Mononuclear cell (primary cell): ENCODE results near the gene CARMIL1. TPM values are rescaled to one million over a fixed set of nuclear protein-coding genes. Genes with fewer than 3 reads are reported as not detected.

Experiments used
- H3K27me3 ChIP-seq: 2 replicates; pipeline ENCODE4 v1.6.0; 2011; ENCODE audit warnings: low read length, control low read depth; ENCODE audit not compliant: insufficient read depth
- H3K4me1 ChIP-seq: 2 replicates; pipeline ENCODE4 v1.5.1; 2011; ENCODE audit warnings: mild to moderate bottlenecking, low read length, control low read depth; ENCODE audit not compliant: insufficient read depth
- H3K4me3 ChIP-seq: 2 replicates; pipeline ENCODE4 v1.5.1; 2011; ENCODE audit warnings: mild to moderate bottlenecking, low read length, moderate library complexity
- H3K9me3 ChIP-seq: 2 replicates; pipeline ENCODE4 v1.5.1; 2011; ENCODE audit warnings: low read depth, mild to moderate bottlenecking, control low read depth, low read length
- total RNA-seq: library from RNA; depleted of rRNA; stranded (reverse); fragments of >200 nt; gene quantifications from one replicate; pipeline ENCODE4 v1.2.3, GENCODE V29; 2012

Gene CARMIL1
- total RNA-seq, 1 donor = 3.1 TPM

- no peak overlapping the region for H3K4me3 ChIP-seq
- no peaks in the 10 kb centered on the region for H3K9me3 ChIP-seq
- peaks cover 12% of the 10 kb centered on the region for H3K4me1 ChIP-seq
- no peaks in the 10 kb centered on the region for H3K27me3 ChIP-seq
Measured at GRCh38 chr6:25312034-25312620, 33.0 kb downstream of the CARMIL1 start.

GRCh38 chr6:25312703-25313102 lies 33.5 kb downstream of the CARMIL1 start:
- Histone ChIP-seq H3K4me1 (peaks cover 12% of the 10 kb centered on the region), H3K4me3 (no peak overlapping the region), H3K9me3 (no peaks in the 10 kb centered on the region), H3K27me3 (no peaks in the 10 kb centered on the region)

- Histone ChIP-seq H3K4me1 (peaks cover 12% of the 10 kb centered on the region), H3K9me3 (no peaks in the 10 kb centered on the region), H3K27me3 (no peaks in the 10 kb centered on the region), H3K4me3 (no peak overlapping the region)
Measured at GRCh38 chr6:25314509-25315175, 35.5 kb downstream of the CARMIL1 start.

- H3K4me3 ChIP-seq = no peak overlapping the region
- no peaks in the 10 kb centered on the region for H3K9me3 ChIP-seq
- H3K27me3 ChIP-seq = no peaks in the 10 kb centered on the region
- peaks cover 12% of the 10 kb centered on the region for H3K4me1 ChIP-seq
Measured at GRCh38 chr6:25315194-25316177, 36.3 kb downstream of the CARMIL1 start.

GRCh38 chr6:25316626-25317025 lies 37.5 kb downstream of the CARMIL1 start:
- H3K9me3 ChIP-seq = no peaks in the 10 kb centered on the region
- H3K27me3 ChIP-seq = no peaks in the 10 kb centered on the region
- H3K4me1 ChIP-seq = peaks cover 12% of the 10 kb centered on the region
- H3K4me3 ChIP-seq = no peak overlapping the region

- no peaks in the 10 kb centered on the region for H3K27me3 ChIP-seq
Measured at GRCh38 chr6:25318589-25318988, 39.4 kb downstream of the CARMIL1 start.

GRCh38 chr6:25320459-25320858 lies 41.3 kb downstream of the CARMIL1 start:
- Histone ChIP-seq H3K4me3 (no peak overlapping the region), H3K27me3 (no peaks in the 10 kb centered on the region), H3K9me3 (no peaks in the 10 kb centered on the region), H3K4me1 (no peaks in the 10 kb centered on the region)

More at GRCh38 chr6:25318589-25318988, 39.4 kb downstream of the CARMIL1 start:
- Histone ChIP-seq H3K9me3 (no peaks in the 10 kb centered on the region), H3K4me3 (no peak overlapping the region), H3K4me1 (no peaks in the 10 kb centered on the region)

GRCh38 chr6:25322692-25323091 lies 43.5 kb downstream of the CARMIL1 start:
- Histone ChIP-seq H3K9me3 (no peaks in the 10 kb centered on the region), H3K4me3 (no peak overlapping the region), H3K27me3 (no peaks in the 10 kb centered on the region), H3K4me1 (peaks cover 3% of the 10 kb centered on the region)

- H3K4me1 ChIP-seq = peaks cover 7% of the 10 kb centered on the region
- H3K27me3 ChIP-seq = no peaks in the 10 kb centered on the region
- no peak overlapping the region for H3K4me3 ChIP-seq
- no peaks in the 10 kb centered on the region for H3K9me3 ChIP-seq
Measured at GRCh38 chr6:25324066-25324762, 45.0 kb downstream of the CARMIL1 start.

- no peak overlapping the region for H3K4me3 ChIP-seq
- H3K9me3 ChIP-seq = no peaks in the 10 kb centered on the region
- H3K4me1 ChIP-seq = peaks cover 11% of the 10 kb centered on the region
- H3K27me3 ChIP-seq = no peaks in the 10 kb centered on the region
Measured at GRCh38 chr6:25326126-25326525, 47.0 kb downstream of the CARMIL1 start.

GRCh38 chr6:25326960-25327359 lies 47.8 kb downstream of the CARMIL1 start:
- H3K4me1 ChIP-seq = peaks cover 16% of the 10 kb centered on the region
- H3K9me3 ChIP-seq = no peaks in the 10 kb centered on the region
- H3K27me3 ChIP-seq = no peaks in the 10 kb centered on the region
- no peak overlapping the region for H3K4me3 ChIP-seq

- peaks cover 21% of the 10 kb centered on the region for H3K4me1 ChIP-seq
- H3K27me3 ChIP-seq = no peaks in the 10 kb centered on the region
- H3K4me3 ChIP-seq = no peak overlapping the region
- no peaks in the 10 kb centered on the region for H3K9me3 ChIP-seq
Measured at GRCh38 chr6:25327432-25327831, 48.3 kb downstream of the CARMIL1 start.

GRCh38 chr6:25329161-25329817 lies 50.1 kb downstream of the CARMIL1 start:
- no peak overlapping the region for H3K4me3 ChIP-seq
- H3K4me1 ChIP-seq = peaks cover 27% of the 10 kb centered on the region
- no peaks in the 10 kb centered on the region for H3K27me3 ChIP-seq
- no peaks in the 10 kb centered on the region for H3K9me3 ChIP-seq

- Histone ChIP-seq H3K27me3 (no peaks in the 10 kb centered on the region), H3K4me3 (no peak overlapping the region), H3K9me3 (no peaks in the 10 kb centered on the region), H3K4me1 (peaks cover 27% of the 10 kb centered on the region)
Measured at GRCh38 chr6:25329982-25330381, 50.8 kb downstream of the CARMIL1 start.
